Stimulated activated CD8-positive, alpha-beta memory T cell treated with anti-CD3 and anti-CD28 coated beads, Interleukin-4, amount 100 ng/mL, for 48 hours (primary cell): ENCODE results near the gene RAB14.
A peak's percentile ranks its signal among the peaks of the same experiment; 100 is the strongest.

Experiments used
- DNase-seq: peaks from one replicate; pipeline ENCODE4 v3.0.0-alpha.2; 2020

Gene RAB14

GRCh38 chr9:121218357-121219027 is 16.8 kb upstream of the RAB14 start:
- DNase-seq: no peak

DNA sequence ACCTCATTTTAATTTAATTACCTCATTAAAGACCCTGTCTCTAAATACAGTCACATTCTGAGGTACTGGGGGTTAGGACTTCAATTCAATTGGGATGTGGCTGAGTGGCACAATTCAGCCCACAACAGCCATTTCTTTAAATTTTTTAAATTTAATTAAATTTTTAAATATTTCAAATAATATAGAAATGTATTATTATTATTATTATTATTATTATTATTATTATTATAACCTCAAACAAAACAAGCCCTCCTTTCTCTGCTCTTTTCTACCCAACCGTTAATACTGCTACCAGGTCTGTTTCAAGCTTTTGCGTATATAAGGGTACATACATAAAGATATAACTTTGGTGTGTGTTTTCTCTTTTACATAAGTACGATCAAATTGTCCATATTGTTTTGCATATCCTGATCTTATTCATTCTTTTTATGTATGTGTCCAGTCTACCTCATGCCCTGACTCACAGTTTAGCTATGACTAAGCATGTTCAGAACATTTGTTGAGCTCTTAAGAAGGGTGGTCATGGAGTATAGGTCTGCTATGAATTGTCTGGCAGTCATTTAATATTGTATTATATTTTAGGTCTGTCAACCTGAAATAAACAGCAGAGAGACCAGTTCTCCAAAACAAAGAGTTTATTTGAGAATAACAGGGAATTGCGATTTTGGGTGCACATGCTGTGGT is 16.1 kb upstream of the RAB14 start:
- no peak for DNase-seq

DNA sequence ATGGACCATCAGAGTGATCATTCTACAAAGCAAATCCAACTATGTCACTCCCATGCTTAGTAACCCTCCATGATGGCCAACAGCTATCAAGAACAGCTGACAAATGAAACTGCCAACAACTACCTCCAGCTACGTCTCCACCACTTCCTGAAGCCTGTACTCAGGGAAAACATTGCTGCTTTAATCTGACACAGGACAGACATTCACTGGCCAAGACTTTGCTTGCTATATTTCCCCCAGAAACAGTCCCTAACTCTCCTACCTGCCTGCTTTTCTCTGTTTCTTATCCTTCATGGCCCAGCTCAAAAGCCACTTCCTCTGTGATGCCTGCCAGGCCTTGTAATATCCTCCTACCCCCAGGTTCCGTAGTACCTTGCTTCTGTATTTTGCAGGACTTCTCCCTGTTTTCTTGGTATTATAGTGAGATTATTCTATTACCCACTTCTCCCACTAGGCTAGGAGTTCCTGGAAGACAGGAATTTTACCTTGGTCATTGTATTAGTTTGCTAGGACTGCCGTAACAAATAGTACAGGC is 14.7 kb upstream of the RAB14 start:
- no peak for DNase-seq

- DNase-seq: no peak
Observed at GRCh38 chr9:121214005-121214404, 12.3 kb upstream of the RAB14 start.

DNA sequence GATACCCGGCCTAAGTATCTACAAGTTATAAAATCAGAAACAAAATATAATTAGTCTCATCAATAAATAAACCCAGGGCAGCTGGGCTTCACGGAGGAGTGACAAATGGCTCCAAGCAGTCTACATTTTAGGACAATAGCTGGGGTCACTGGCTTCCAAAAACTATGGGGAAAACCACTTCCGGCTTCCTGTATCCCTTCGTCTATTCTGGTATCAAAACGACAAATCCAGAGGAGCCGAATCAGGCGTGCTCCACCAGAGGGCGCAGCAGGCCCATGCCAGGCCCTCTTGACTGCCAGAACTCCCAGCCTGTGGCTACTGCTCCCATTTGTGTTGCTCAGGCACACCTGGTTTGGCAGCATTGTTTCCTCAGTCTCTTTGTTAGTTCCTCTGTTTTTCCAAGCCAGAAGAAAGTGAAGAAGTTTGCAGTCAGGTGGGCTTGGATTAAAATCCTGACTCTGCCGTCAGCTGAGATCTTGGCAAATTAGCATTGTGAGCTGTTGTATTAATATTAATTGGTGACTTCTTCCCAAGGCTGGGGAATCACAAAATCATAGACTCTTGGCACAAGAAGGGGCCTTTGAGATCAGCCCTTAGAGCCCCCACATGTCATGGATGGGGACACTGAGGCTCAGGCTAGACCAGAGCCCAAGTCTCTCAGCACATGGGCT is 11.6 kb upstream of the RAB14 start:
- peak; percentile 86 for DNase-seq

DNA sequence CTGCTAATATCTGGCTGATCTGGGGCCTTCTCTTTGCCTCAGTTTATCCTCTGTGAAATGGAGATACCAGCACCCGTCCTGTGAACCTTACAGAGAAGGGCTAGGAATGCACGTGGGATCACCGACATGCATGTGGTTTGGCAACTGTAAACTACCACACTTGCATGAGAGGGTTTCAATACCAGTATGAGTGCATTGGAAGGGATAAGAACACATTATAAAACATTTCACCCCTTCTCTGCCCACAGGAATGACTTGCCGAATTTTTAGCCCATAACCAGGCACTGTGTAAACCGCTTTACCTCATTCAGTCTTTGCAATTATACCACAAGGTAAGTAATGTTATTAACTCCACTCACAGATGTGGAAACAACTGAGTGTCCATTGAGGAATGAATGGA is 8.9 kb upstream of the RAB14 start:
- DNase-seq: no peak

DNA sequence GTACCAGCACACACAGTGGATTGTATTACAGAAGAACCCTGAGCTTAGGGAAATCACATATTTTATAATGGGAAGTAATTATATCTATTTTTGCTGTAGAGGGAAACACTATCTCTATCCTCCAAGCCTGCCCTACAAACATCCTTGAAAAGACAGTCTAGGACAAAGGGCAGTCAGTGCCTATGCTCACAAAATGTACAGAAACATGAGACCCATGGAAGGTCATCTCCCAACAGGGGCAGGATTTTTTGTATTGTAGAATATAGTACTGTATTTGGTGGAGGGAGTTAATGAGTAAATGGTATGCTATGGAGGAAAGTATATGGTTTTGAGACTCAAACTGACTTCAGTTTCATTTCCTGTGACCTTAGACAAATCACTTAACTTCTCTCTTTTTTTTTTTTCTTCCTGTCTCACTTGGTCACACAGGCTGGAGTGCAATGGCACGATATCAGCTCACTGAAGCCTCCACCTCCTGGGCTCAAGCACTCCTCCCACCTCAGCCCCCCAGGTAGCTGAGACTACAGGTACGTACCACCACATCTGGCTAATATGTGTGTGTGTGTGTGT is 5.8 kb upstream of the RAB14 start:
- no peak for DNase-seq

DNA sequence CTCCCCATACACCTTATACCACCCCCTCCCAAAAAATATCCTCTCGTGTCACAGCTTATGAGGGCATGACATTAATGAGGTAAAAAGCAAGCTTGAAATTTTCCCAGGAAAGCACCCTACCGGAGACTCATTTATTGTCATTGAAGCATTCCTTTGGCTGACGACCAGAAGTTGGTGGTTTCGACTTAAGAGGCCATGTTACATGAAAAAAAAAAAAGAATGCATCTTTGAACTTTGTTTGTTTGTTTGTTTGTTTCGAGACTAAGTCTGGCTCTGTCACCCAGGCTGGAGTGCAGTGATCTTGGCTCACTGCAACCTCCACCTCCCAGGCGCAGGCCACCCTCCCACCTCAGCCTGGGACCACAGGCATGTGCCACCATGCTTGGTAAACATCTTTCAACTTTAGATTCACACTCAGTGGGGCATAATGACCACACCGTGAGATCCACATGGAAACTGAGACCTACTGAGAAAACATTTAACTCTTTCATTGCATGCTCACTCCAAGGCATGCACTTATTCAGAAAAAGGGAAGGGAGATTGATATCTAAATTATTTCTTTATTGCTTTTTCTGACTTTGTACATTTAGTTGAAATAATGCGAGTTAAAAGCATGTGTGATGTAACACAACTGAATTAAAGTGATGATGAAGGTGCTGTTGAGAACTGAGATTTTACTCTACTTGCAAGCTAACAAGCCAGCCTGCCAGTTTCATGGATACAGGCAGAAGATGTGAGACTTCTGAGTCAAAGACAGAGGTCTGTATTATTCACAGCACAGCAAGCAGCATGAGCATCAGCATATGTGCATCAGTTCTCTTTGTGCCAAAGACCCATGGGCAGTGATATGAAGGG is 5.1 kb upstream of the RAB14 start:
- no peak for DNase-seq

DNA sequence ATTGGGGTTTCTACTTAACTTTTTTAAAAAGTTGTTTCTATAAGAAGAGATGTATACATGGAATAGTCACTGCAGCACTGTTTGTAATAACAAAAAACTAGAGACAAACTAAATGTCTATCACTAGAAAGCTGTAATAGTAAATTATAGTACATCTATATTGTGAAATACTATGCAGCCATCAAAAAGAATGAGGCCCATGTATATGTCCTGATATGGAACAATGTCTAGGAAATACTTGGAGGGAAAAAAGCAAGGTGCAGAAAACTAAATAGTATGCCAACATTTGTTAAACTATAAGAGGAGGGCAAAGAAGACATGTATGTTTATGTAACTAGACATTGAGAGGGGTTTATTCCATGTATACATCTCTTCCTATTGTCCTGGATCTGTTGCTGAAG is 2.9 kb upstream of the RAB14 start:
- DNase-seq: no peak

GRCh38 chr9:121204121-121204520 is 2.5 kb upstream of the RAB14 start:
- DNase-seq: no peak

GRCh38 chr9:121201045-121201737 is 478 bp downstream of the RAB14 start:
- DNase-seq: peak; percentile 59

DNA sequence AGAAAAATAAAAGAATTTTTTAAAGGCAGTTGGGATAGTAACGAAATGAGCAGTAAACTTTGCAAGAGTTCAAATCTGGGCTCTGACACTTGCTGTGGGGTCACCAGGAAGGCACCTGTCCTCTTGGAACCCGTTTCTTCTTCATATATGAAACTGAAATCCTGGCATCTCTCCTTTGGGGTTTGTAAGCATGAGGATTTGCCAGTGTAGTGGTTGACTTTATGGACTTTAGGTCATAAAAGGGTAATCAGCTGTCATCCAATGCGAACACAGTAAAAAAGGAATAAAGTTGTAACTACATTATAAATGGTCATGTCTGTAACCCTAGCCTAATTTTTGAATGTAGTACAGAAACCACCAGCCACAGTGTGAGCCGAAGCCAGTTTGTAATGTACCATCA is 1.3 kb downstream of the RAB14 start:
- DNase-seq: no peak

GRCh38 chr9:121199921-121200320 is 1.7 kb downstream of the RAB14 start:
- DNase-seq: no peak

DNA sequence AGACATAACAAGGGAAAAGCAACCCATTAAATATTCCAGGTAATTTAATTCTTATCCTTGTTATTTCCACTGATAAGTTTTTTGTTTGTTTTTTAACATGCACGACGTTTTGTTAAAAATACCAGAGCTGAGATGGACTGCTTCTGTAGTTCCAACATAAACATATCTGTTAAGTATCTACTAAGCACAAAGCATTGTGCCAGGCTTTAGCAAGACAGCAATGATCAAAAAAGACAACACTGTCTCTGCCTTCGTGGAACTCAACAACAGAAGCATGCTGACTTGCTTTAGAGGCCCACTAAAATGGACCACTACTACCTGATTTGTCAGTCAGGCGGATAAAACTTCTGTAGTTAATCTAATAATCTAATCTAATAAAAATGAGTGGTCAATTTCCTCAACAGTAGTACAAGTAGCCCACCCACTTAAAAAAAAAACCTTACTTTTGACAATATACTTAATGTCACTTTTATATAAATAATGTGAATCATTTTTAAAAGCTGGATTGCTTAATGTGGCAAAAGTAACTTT is 3.1 kb downstream of the RAB14 start:
- no peak for DNase-seq

GRCh38 chr9:121197132-121197531 is 4.5 kb downstream of the RAB14 start:
- DNase-seq: no peak

DNA sequence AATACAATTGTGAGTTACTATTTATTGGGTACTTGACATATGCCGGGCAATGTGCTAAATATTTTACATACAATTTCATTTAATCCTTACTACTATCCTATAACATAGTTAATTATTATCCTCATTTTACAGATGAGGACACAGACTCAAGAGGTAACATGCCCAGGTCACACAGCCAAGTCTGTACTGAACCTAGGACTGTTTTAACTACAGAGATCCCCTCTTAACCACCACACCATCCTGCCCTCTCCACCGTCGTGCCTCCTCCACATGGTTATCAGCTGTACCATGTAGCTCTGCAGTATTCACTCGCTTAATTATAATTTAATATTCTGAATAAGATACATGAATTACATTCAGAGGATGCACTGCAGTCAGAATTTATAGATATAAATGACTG is 5.3 kb downstream of the RAB14 start:
- DNase-seq: no peak

DNA sequence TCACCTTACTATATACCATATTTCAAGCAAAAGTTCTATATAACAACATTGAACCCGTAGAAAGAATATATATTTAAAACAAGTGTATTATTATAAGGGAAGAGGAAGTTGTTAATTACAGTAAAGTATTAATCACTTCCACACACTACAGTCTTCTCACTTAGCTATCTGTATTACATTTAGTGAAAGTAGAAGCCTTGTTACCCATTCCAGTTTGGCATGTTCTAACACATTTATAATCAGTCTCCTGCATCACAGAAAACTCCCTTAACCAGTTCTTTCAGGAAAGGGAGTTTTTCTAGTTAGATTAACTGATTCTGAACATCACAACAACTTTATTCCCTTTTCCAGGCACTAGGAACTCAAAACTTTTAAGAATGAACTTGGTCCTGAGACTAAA is 6.9 kb downstream of the RAB14 start:
- no peak for DNase-seq

- DNase-seq: no peak
Observed at GRCh38 chr9:121192959-121193640, 8.6 kb downstream of the RAB14 start.

- DNase-seq: no peak
Observed at GRCh38 chr9:121192518-121192917, 9.2 kb downstream of the RAB14 start.

GRCh38 chr9:121191235-121191634 is 10.4 kb downstream of the RAB14 start:
- DNase-seq: no peak

DNA sequence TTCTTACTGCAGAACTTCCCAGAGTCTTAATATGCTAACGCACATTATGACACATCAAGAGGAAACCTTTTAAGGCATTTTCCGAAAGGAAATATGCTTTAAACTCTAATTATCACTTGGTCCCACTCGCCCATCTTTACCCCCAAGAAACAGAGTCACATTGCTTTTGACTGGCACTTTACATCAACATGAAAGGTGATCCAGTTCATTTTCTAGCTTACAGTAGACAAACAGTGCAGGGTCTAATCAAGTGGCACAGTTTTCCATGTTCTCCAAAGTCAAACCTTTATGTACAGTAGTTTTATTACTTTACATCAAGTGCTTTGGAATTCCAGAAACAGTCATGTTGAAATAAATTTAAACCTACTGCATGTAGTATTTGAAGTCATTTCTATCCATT is 12.0 kb downstream of the RAB14 start:
- DNase-seq: no peak
